Gastrocnemius medialis (tissue), 4 donors: Measurements from ENCODE around the gene PLP2. TPM values are rescaled to one million over a fixed set of nuclear protein-coding genes. Genes with fewer than 3 reads are reported as not detected.
"Not testable (repeated sequence)": the region's sequence is repeated elsewhere in the genome, so short reads cannot be mapped to it uniquely, and the experiment has no call there.

Experiments
- ATAC-seq, 2 donors: fragments of 150-250 bp; one replicate each; pipeline ENCODE4 v1.9.1; 2016
- DNase-seq, 2 donors: peaks; one replicate each; pipeline ENCODE4 v3.0.0-alpha.2; 2019
- H3K27ac ChIP-seq, 4 donors: fragments of 200-600 bp; sonication (generic); 1 replicate in 1 of 4; 2 replicates in 3 of 4; pipeline ENCODE4 v1.5.1; 2016 to 2018; ENCODE audit warnings: mild to moderate bottlenecking in 2 of 4, moderate library complexity in 1 of 4
- H3K27me3 ChIP-seq, 3 donors: fragments of 200-600 bp; sonication (generic) in 2 of 3; 1 replicate in 1 of 3; 2 replicates in 2 of 3; pipeline versions ENCODE4 v1.5.1 to v1.6.0; 2016 to 2019; ENCODE audit warnings: mild to moderate bottlenecking in 1 of 3, moderate library complexity in 1 of 3
- H3K36me3 ChIP-seq, 2 donors: fragments of 200-600 bp; sonication (generic) in 1 of 2; one replicate each; pipeline ENCODE4 v1.5.1; 2017 to 2018
- H3K4me1 ChIP-seq, 2 donors: fragments of 200-600 bp; sonication (generic) in 1 of 2; one replicate each; pipeline ENCODE4 v1.5.1; 2016 to 2017; ENCODE audit warnings: mild to moderate bottlenecking in 2 of 2
- H3K4me3 ChIP-seq, 4 donors: fragments of 200-600 bp; sonication (generic) in 3 of 4; 1 replicate in 1 of 4; 2 replicates in 3 of 4; pipeline ENCODE4 v1.5.1; 2016 to 2019; ENCODE audit warnings: mild to moderate bottlenecking in 2 of 4
- H3K9me3 ChIP-seq, 3 donors: fragments of 200-600 bp; sonication (generic) in 2 of 3; 1 replicate in 1 of 3; 2 replicates in 2 of 3; pipeline ENCODE4 v1.5.1; 2016 to 2019
- POLR2A ChIP-seq, 2 donors: fragments of 450-650 bp; IDR thresholded peaks; one replicate each; pipeline ENCODE4 v1.6.1; 2017; ENCODE audit warnings: antibody characterized with exemption in 2 of 2, mild to moderate bottlenecking in 2 of 2, moderate library complexity in 2 of 2
- in situ Hi-C, 4 donors: fragments of 200-750 bp; cut with MboI; loops; one replicate each; pipeline versions ENCODE4 v1.15.0 to v1.8.0; 2017; ENCODE audit warnings: low sequenced_read_pairs in 4 of 4
- intact Hi-C: fragments of 100-400 bp; cut with DNase I; formaldehyde crosslinking; loops from one replicate; pipeline ENCODE4 v1.15.1; 2023; ENCODE audit warnings: low total_unique reads
- total RNA-seq, 4 donors: library from RNA; depleted of rRNA; stranded (reverse); fragments of >200 nt; gene quantifications; one replicate each; pipeline versions ENCODE4 v1.1.0 to v1.2.3, GENCODE V29; 2016
- TF ChIP-seq, protein P1 (sequence below), 5 experiments: fragments of 450-650 bp in 3 of 5; fragments of 200-600 bp in 2 of 5; sonication (generic) in 2 of 5; IDR thresholded peaks in 4 of 5; conservative IDR thresholded peaks in 1 of 5; 1 replicate in 4 of 5; 2 replicates in 1 of 5; pipeline ENCODE4 v1.5.1; 2016 to 2019; ENCODE audit warnings: antibody characterized with exemption in 5 of 5, mild to moderate bottlenecking in 3 of 5, moderate library complexity in 3 of 5

Gene PLP2
- total RNA-seq, 4 donors from 2014 or later: 12.8 to 53.5 (median 32.5) TPM

- no peaks in the 10 kb centered on the region for H3K36me3 ChIP-seq
- intact Hi-C loops (no loop called here), in situ Hi-C loops (no loop called here)
- H3K9me3 ChIP-seq: no peaks in the 10 kb centered on the region
- no peak for TF ChIP-seq POLR2A (IDR thresholded peaks at IDR 0.05)
- TF ChIP-seq, protein P1, sequence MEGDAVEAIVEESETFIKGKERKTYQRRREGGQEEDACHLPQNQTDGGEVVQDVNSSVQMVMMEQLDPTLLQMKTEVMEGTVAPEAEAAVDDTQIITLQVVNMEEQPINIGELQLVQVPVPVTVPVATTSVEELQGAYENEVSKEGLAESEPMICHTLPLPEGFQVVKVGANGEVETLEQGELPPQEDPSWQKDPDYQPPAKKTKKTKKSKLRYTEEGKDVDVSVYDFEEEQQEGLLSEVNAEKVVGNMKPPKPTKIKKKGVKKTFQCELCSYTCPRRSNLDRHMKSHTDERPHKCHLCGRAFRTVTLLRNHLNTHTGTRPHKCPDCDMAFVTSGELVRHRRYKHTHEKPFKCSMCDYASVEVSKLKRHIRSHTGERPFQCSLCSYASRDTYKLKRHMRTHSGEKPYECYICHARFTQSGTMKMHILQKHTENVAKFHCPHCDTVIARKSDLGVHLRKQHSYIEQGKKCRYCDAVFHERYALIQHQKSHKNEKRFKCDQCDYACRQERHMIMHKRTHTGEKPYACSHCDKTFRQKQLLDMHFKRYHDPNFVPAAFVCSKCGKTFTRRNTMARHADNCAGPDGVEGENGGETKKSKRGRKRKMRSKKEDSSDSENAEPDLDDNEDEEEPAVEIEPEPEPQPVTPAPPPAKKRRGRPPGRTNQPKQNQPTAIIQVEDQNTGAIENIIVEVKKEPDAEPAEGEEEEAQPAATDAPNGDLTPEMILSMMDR (IDR thresholded peaks at IDR 0.05 in 4 of 5, conservative IDR thresholded peaks at IDR 0.05 in 1 of 5): no peak
- H3K27ac ChIP-seq: no peak overlapping the region
- H3K27me3 ChIP-seq: no peaks in the 10 kb centered on the region
- no peaks in the 10 kb centered on the region for H3K4me1 ChIP-seq
- ATAC-seq: no peak
- no peak overlapping the region for H3K4me3 ChIP-seq
- DNase-seq: no peak
These were observed 24.4 kb upstream of the PLP2 start for GRCh38 chrX:49147282-49147681.

DNA sequence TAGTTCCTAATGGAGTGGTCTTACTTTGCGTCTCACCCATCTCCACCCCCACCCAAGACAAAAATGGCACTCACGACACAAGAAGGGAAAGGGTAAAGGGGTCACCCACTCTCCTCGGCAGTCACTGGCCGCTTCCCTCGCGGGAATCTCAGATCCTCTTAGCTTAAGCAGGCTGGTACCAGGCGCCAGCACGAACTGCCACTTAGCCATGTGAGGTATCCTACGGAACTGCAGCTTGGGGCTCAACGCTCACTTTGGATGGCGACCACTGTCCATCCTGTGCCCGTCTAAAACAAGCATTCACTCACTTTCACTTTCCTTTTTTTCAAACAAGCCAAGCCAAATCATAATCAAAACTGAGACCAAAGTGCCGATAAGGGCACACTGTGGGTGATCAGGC lies 23.8 kb upstream of the PLP2 start:
- Histone ChIP-seq H3K27ac (no peak overlapping the region), H3K4me3 (no peak overlapping the region), H3K36me3 (no peaks in the 10 kb centered on the region), H3K4me1 (no peaks in the 10 kb centered on the region), H3K9me3 (no peaks in the 10 kb centered on the region), H3K27me3 (no peaks in the 10 kb centered on the region)
- intact Hi-C loops (loop anchor here (2.0 kb wide), 1 partner anchor 65 kb away; no protein-coding TSS in a partner anchor), in situ Hi-C loops (no loop called here)
- no peak for TF ChIP-seq POLR2A (IDR thresholded peaks at IDR 0.05)
- TF ChIP-seq, protein P1 (IDR thresholded peaks at IDR 0.05 in 4 of 5, conservative IDR thresholded peaks at IDR 0.05 in 1 of 5): no peak
- no peak for ATAC-seq
- DNase-seq: no peak

- H3K36me3 ChIP-seq, H3K27me3 ChIP-seq, DNase-seq, H3K4me1 ChIP-seq, ATAC-seq, H3K4me3 ChIP-seq, in situ Hi-C loops, H3K27ac ChIP-seq, H3K9me3 ChIP-seq: not testable (repeated sequence)
- intact Hi-C loops: loop anchor here (2.0 kb wide), 1 partner anchor 64 kb away; no protein-coding TSS in a partner anchor
These were observed 23.2 kb upstream of the PLP2 start for GRCh38 chrX:49148390-49149100.

- intact Hi-C loops: loop anchor here (2.0 kb wide), 1 partner anchor 64 kb away; no protein-coding TSS in a partner anchor
- H3K4me1 ChIP-seq, in situ Hi-C loops, ATAC-seq, H3K4me3 ChIP-seq, H3K36me3 ChIP-seq, DNase-seq, H3K9me3 ChIP-seq, H3K27me3 ChIP-seq, H3K27ac ChIP-seq: not testable (repeated sequence)
These were observed 22.4 kb upstream of the PLP2 start for GRCh38 chrX:49149291-49149690.

GRCh38 chrX:49153467-49153866 lies 18.2 kb upstream of the PLP2 start:
- no peaks in the 10 kb centered on the region for H3K36me3 ChIP-seq
- H3K27me3 ChIP-seq: no peaks in the 10 kb centered on the region
- H3K4me1 ChIP-seq: peaks cover 0 to 4% of the 10 kb centered on the region in 2 donors
- H3K4me3 ChIP-seq: no peak overlapping the region
- TF ChIP-seq POLR2A (IDR thresholded peaks at IDR 0.05): no peak
- TF ChIP-seq, protein P1 (IDR thresholded peaks at IDR 0.05 in 4 of 5, conservative IDR thresholded peaks at IDR 0.05 in 1 of 5): no peak
- ATAC-seq: no peak
- no peak for DNase-seq
- no peaks in the 10 kb centered on the region for H3K9me3 ChIP-seq
- in situ Hi-C loops (no loop called here), intact Hi-C loops (no loop called here)
- no peak overlapping the region for H3K27ac ChIP-seq
